Colonic mucosa (tissue), 4 donors: ENCODE measurements around the gene CD44. TPM values are rescaled to one million over a fixed set of nuclear protein-coding genes. Genes with fewer than 3 reads are reported as not detected.

Experiments
- DNase-seq: peaks from one replicate; pipeline ENCODE4 v3.0.0-alpha.2; 2020
- H3K27ac ChIP-seq: fragments of 200-600 bp; one replicate; pipeline ENCODE4 v1.8.0; 2021
- H3K27me3 ChIP-seq: fragments of 200-600 bp; one replicate; pipeline ENCODE4 v1.8.0; 2021
- H3K36me3 ChIP-seq: fragments of 200-600 bp; one replicate; pipeline ENCODE4 v1.8.0; 2021
- H3K4me1 ChIP-seq: fragments of 200-600 bp; one replicate; pipeline ENCODE4 v1.8.0; 2021; ENCODE audit warnings: mild to moderate bottlenecking
- H3K4me3 ChIP-seq: fragments of 200-600 bp; one replicate; pipeline ENCODE4 v1.8.0; 2021
- H3K9ac ChIP-seq, 2 donors: one replicate each; pipeline ENCODE4 v1.7.0; 2013; ENCODE audit warnings: control low read depth in 2 of 2, low read depth in 2 of 2, low read length in 2 of 2
- H3K9me3 ChIP-seq: fragments of 200-600 bp; one replicate; pipeline ENCODE4 v1.8.0; 2021
- intact Hi-C: fragments of 100-400 bp; cut with DNase I; formaldehyde crosslinking; loops from one replicate; pipeline ENCODE4 v1.14.1; 2022
- total RNA-seq, 2 donors: library from RNA; stranded (reverse); fragmentation: NEBNext Ultra II Directional in 1 of 2; extraction: Animal tissue kit (Norgen Biotek cat#: 25700) in 1 of 2; gene quantifications; one replicate each; pipeline ENCODE4 v1.2.1, GENCODE V29; 2021
- TF ChIP-seq, protein P1 (sequence below): fragments of 200-600 bp; IDR thresholded peaks from one replicate; pipeline ENCODE4 v1.8.0; 2022; ENCODE audit warnings: antibody characterized with exemption, mild to moderate bottlenecking
- donor health status: healthy.
- donor health status: DM: no; HTN: no; CAD: no.
- donor health status: DM: no; HTN: no; CAD: no.

CD44 gene
- total RNA-seq, 2 donors from 2014 or later = 152 to 171 TPM

DNA sequence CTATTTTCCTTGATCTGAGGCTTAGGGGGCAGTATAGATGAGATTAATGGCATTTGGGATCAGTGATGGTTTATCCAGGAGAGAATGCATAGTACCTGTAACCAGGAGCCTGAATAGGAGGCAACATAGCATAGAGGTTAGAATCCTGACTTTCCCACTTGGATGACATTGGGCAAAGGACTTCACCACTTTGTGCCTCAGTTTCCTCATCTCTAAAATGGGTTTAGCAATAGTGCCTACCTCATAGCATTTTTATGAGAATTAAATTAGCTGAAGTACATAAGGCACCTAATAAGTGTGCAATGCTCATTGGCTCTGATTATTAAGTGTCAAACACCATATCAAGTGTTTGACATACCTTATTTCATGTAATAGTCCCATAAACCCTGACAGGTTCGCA lies 30.8 kb downstream of the CD44 start:
- no peak for DNase-seq

DNA sequence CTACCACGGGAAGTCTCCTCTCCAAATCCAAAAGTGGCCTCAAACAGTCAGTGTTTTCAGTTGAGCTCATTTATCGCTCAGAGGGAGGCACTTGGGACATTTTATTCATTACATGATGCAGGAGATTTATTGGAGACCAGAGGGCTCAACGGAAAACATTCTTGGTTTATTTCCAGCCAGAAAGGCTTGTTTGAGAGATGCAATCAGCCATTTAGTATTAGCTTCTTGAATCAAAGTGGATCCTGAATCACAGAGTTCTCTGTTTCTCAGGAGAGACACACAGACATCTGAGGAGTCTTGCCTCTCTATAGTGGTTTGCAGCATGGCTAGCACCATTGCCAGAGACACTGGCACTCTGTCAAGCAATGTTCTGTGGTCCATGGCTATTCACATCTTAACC lies 31.5 kb downstream of the CD44 start:
- peaks cover 11% of the 10 kb centered on the region for H3K4me1 ChIP-seq
- intact Hi-C loops = no loop called here
- H3K36me3 ChIP-seq = no peaks in the 10 kb centered on the region
- no peak overlapping the region for H3K4me3 ChIP-seq
- no peak overlapping the region for H3K9ac ChIP-seq
- no peaks in the 10 kb centered on the region for H3K9me3 ChIP-seq
- no peaks in the 10 kb centered on the region for H3K27me3 ChIP-seq
- no peak for DNase-seq
- no peak overlapping the region for H3K27ac ChIP-seq
- TF ChIP-seq, protein P1, sequence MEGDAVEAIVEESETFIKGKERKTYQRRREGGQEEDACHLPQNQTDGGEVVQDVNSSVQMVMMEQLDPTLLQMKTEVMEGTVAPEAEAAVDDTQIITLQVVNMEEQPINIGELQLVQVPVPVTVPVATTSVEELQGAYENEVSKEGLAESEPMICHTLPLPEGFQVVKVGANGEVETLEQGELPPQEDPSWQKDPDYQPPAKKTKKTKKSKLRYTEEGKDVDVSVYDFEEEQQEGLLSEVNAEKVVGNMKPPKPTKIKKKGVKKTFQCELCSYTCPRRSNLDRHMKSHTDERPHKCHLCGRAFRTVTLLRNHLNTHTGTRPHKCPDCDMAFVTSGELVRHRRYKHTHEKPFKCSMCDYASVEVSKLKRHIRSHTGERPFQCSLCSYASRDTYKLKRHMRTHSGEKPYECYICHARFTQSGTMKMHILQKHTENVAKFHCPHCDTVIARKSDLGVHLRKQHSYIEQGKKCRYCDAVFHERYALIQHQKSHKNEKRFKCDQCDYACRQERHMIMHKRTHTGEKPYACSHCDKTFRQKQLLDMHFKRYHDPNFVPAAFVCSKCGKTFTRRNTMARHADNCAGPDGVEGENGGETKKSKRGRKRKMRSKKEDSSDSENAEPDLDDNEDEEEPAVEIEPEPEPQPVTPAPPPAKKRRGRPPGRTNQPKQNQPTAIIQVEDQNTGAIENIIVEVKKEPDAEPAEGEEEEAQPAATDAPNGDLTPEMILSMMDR = no peak

More for the DNA sequence above, 30.8 kb downstream of the CD44 start:
- TF ChIP-seq, protein P1 = no peak
- Histone ChIP-seq H3K9ac (no peak overlapping the region), H3K9me3 (no peaks in the 10 kb centered on the region), H3K4me3 (no peak overlapping the region), H3K27ac (no peak overlapping the region), H3K27me3 (no peaks in the 10 kb centered on the region), H3K4me1 (peaks cover 11% of the 10 kb centered on the region), H3K36me3 (no peaks in the 10 kb centered on the region)
- intact Hi-C loops = no loop called here

DNA sequence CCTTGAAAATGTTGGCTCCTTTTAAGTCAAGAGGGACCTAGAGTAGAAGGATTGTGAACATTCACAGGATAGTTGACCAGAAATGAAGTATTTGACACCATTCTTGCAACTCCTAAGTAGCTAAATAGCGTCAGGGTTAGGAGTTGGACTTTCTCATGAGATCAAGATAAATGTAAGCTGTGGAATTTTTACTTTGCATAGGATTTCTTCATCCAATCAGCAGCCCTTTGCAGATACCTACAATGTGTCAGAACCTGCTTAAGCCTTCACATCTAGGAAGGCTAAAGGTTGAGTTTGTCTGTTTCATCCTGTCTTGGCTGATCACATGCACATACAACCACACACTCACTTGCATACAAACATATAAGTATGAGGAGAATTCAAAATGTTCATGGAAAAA lies 32.3 kb downstream of the CD44 start:
- Histone ChIP-seq H3K4me1 (peaks cover 11% of the 10 kb centered on the region), H3K4me3 (no peak overlapping the region), H3K9me3 (no peaks in the 10 kb centered on the region), H3K36me3 (no peaks in the 10 kb centered on the region), H3K9ac (no peak overlapping the region), H3K27ac (no peak overlapping the region), H3K27me3 (no peaks in the 10 kb centered on the region)
- no peak for DNase-seq
- intact Hi-C loops = no loop called here
- TF ChIP-seq, protein P1 = no peak

DNA sequence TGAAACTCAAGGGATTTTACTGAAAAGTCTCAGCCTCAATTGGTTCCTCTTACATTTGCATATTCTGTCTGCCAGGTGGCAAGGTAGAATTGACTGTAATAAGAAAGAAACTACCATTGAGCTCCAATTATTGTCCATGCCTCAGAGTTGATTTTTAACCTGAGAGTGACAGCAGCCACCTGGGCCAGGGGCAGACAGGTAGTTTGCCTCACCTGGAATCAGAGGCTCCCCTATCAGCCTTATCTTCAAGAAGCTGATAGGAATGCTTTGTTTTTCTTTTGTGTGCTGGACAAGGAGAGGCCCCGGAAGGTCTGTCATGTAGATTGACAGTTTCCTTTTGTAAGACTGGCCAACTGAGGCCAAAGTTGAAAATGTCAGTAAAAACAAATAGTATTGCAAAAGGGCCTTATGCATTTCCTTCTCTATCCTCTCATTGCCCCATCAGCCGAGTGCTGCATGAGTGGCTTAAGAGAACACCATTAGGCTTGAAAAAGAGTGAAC lies 34.1 kb downstream of the CD44 start:
- no peaks in the 10 kb centered on the region for H3K9me3 ChIP-seq
- H3K4me1 ChIP-seq = peaks cover 5% of the 10 kb centered on the region
- H3K27ac ChIP-seq = peak overlapping the region; percentile 63
- H3K4me3 ChIP-seq = no peak overlapping the region
- DNase-seq = peak; percentile 72
- peak overlapping the region in 1 of 2 donors; percentile 12 for H3K9ac ChIP-seq
- H3K36me3 ChIP-seq = no peaks in the 10 kb centered on the region
- TF ChIP-seq, protein P1 = no peak
- intact Hi-C loops = no loop called here
- H3K27me3 ChIP-seq = no peaks in the 10 kb centered on the region

DNA sequence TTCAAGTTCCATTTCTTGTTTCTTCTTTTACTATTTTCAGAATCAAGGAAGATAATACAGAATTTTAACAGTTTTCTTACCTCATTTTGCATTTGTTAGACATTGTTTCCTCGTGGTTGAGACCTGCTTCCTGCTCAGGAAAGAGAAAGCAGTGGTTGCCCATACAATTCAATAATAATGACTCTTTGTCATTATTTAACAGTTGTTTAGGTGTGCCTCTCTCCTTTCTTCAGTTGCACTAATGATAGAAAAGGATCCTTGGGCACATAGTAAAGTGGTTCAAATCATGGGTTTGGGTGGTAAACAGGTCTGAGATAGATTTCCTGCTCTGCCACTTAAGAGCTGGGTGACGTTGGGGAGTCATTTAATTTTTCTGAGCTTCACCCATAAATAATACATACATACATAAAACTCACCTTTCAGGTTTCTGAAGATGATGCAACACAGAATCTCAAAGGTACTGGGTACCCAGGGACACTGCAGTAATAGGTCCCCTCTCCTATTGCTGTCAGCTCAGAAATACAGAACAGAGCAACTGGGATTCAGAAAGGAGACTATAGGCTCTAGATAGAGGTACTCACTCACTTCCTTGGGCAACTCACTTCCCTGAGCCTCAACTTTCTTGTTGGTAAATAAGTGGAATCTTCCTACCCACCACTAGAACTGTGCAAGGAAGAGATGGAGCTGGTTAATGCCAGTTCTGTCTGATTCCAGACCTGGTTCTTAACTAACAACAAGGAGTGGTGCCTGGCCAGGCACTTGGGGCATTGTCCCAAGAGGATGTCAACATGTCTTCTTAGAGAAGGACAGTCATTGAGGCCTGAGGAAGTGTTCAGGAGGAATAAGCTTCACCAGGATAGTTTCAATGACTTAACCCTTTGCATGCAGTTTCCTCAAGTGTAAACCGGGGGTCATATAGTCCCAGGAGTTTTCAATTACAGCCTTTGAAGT lies 34.9 kb downstream of the CD44 start:
- H3K9me3 ChIP-seq = no peaks in the 10 kb centered on the region
- TF ChIP-seq, protein P1 = no peak
- DNase-seq = no peak
- no peak overlapping the region for H3K4me3 ChIP-seq
- no peaks in the 10 kb centered on the region for H3K27me3 ChIP-seq
- no peaks in the 10 kb centered on the region for H3K36me3 ChIP-seq
- intact Hi-C loops = no loop called here
- peak overlapping the region; percentile 63 for H3K27ac ChIP-seq
- peaks cover 11% of the 10 kb centered on the region for H3K4me1 ChIP-seq
- peak overlapping the region in 1 of 2 donors; percentile 19 for H3K9ac ChIP-seq
